GM21528 (cell line): ENCODE measurements around the gene PIK3CD.
"Not testable (repeated sequence)": the region's sequence is repeated elsewhere in the genome, so short reads cannot be mapped to it uniquely, and the experiment has no call there.

Experiments used
- ATAC-seq: cut with Tn5 transposase; IDR thresholded peaks from one replicate; pipeline ENCODE4 v1.9.1; 2021; ENCODE audit warnings: mild to moderate bottlenecking, moderate library complexity; ENCODE audit not compliant: unreplicated experiment, low FRiP score

The PIK3CD gene

GRCh38 chr1:9761855-9762254 lies 110.3 kb downstream of the PIK3CD start:
- ATAC-seq: no peak

- not testable (repeated sequence) for ATAC-seq
Observed at GRCh38 chr1:9762446-9762845, 110.9 kb downstream of the PIK3CD start.

GRCh38 chr1:9763914-9764313 lies 112.4 kb downstream of the PIK3CD start:
- ATAC-seq: no peak

- no peak for ATAC-seq
Observed at GRCh38 chr1:9764550-9764949, 113.0 kb downstream of the PIK3CD start.

- no peak for ATAC-seq
Observed at GRCh38 chr1:9766759-9767442, 115.4 kb downstream of the PIK3CD start.

GRCh38 chr1:9767964-9768668 lies 116.6 kb downstream of the PIK3CD start:
- no peak for ATAC-seq

GRCh38 chr1:9768983-9769382 lies 117.5 kb downstream of the PIK3CD start:
- ATAC-seq: no peak

GRCh38 chr1:9770298-9770697 lies 118.8 kb downstream of the PIK3CD start:
- no peak for ATAC-seq

GRCh38 chr1:9774712-9775679 lies 123.5 kb downstream of the PIK3CD start:
- ATAC-seq: no peak

- ATAC-seq: no peak
Observed at GRCh38 chr1:9776685-9777084, 125.2 kb downstream of the PIK3CD start.
